Stimulated activated CD8-positive, alpha-beta memory T cell treated with anti-CD3 and anti-CD28 coated beads, Interleukin-12 subunit alpha, Interleukin-12 subunit beta, amount 100 ng/mL, for 24 hours (primary cell): Measurements from ENCODE around the gene CCDC85C.

Experiments
- DNase-seq: peaks from one replicate; pipeline ENCODE4 v3.0.0-alpha.2; 2020; ENCODE audit errors: extremely low read depth

CCDC85C gene

GRCh38 chr14:99589651-99590530, 14.1 kb downstream of the CCDC85C start:
- DNase-seq: no peak

- no peak for DNase-seq
These were observed 15.0 kb downstream of the CCDC85C start for GRCh38 chr14:99589031-99589441.

GRCh38 chr14:99587460-99588278, 16.3 kb downstream of the CCDC85C start:
- no peak for DNase-seq

- DNase-seq: no peak
These were observed 17.1 kb downstream of the CCDC85C start for GRCh38 chr14:99586761-99587459.

DNA sequence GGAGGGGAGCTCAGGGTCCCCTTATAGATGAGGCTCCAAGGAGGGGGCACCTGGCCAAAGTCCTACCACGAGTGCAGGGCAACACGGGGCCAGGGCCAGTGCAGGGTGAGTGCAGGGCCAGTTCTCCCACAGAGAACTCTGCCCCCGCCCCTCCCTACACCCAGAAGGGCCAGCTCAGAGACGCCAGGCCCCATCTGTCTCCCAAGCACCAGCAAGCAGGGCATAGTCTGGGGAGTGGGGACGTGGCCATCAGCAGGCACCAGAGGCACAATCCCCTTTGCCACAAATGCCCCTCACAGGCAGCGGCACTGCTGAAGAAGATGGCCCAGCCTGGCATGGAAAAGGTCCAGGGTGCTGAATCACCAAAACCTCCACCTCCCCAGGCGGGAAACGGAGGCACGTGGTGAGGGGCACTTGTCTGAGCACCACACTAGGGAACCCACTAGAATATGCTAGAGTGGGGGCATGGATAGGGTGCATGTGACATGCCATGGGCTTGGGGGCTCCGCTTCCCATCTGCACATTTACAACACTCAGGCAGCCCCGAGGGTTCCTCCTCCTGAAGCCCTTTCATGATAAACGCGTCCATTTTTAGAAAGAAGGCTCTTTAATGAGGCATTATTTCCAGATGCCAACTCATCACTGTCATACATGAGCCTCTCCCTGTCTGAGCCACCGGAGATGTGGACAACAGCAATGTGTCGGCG, 17.8 kb downstream of the CCDC85C start:
- no peak for DNase-seq

GRCh38 chr14:99584823-99585222, 19.2 kb downstream of the CCDC85C start:
- DNase-seq: no peak

DNA sequence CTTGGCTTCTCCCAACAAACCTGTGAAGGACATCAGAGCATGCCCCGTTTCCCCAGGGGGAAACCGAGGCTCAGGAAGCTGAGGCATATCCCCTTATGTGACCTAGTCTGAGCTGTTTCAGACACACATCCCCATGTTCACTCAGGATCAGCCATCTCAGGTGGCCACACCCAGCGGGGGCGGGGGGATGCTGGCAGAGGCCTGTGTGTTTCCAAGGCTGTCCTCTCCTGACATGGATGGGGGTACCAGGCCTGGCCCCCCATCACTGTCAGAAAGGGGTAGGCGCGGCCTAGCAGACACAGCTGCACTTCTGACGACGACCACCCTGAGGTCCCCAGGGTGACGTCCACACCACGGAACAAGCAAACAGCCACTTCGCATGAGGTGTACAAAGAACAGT, 22.1 kb downstream of the CCDC85C start:
- DNase-seq: no peak

DNA sequence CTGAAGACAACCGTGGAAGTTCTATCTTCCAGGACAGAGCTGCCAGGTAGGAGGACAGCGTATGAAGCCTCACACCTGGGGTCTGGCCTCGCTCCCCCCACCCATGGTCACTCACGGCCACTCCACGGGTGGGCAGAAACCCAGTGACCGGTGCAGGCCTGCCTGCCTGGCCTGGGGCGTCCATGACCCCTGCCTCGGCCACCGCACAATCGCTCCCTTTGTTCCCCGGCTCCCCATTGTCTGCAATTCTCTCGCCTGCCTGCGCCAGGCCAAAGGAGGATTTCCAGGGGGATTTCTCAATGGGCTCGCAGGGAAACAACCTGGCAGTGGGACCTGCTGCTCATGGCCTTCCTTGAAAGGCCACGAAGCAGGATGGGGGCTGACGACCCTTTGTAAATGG, 22.6 kb downstream of the CCDC85C start:
- DNase-seq: no peak

DNA sequence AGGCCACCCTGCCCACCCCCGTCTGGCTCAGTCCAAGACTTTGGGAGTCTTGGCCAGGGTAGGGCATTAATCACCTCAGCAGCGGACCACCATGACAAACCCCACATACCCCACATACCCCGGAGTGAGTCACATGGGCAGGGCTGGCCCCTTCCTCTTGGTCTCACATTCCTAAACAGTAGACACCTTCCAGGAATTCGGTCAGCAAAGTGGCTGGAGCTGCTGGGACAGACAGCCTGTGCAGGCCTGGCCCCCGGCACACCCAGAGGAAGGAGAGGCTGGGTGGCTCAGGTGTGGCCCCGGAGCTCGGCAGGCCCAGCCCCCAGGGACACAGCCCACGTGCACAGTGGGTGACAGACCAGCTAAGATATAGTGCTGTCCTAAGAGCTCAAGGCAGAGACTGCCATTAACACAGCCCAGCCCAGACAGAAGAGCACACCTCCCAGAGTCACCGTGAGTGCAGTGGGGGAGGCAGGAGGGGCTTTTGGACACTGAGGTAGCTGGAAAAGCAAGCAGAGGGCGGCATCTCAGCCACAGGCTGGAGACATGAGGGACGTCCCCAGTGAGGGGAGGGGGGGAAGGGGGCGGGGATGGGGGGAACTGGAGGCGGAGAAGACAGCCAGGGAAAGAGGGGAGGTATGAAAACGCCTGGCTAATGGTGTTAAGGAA, 24.0 kb downstream of the CCDC85C start:
- DNase-seq: no peak

- no peak for DNase-seq
These were observed 24.7 kb downstream of the CCDC85C start for GRCh38 chr14:99579120-99579836.

- no peak for DNase-seq
These were observed 25.4 kb downstream of the CCDC85C start for GRCh38 chr14:99578541-99579101.

- no peak for DNase-seq
These were observed 27.0 kb downstream of the CCDC85C start for GRCh38 chr14:99576761-99577705.

DNA sequence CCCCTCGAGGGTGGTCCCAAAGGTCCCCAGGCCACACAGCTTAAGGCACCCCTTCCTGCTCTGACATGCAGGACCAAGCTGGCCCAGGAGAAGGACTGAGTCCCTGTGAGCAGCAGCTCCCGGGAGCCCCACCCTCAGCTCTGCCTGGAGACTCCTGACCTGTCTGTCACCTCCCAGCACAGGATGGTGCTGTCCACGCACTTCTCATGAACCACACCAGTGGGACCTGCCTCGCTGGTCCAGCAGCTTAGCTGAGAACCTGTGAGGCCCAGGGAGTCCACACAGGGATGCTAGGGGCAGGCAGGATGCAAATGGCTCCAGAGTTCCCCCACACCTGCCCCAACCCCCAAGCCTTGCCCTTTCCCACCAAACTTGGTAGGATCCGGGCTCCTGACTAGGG, 27.7 kb downstream of the CCDC85C start:
- no peak for DNase-seq

DNA sequence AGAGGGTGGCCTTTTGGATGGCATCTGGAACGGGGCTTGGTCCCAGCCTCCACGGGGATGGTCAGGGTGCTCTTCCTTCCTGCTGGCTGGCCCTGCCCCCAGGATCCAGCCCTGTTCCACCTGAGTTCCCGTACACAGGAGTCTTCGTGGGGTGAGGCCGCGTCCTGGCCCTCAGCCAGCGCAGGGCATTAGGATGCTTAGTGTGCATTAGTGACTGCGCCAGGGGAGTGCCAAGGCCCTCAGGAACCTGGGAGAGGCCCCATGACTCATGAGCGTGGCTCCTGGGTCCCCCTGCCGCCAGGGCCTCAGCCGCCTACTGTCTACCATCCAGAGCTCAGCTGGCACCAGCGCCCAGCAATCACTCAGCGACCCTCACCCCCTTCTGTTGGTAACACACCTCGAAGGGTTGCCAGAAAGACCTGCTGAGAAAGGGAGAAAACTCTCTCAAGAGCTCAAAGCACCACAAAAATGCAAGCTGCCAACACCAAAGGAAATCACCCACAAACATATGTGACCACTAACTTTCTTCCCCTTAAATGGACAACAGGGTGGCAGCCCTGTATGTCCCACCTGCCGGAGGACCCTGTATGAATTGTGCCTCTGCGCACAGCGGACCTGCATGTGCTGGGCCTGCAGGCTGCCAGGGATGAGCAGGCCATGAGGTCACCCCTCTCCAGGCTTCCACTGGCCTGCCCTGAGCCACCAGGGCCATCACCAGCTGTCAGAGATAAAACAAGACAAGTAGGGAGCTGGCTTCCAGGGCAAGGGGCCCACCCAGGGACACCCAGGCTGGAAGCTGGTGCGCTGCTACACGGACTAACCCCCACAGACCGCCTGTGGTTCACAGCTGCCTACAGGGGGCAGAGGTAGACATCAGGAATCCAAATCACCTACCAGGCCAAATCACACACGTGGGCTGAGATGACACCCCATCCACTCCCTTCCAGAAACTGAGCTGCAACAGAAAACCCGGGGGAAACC, 28.7 kb downstream of the CCDC85C start:
- no peak for DNase-seq

DNA sequence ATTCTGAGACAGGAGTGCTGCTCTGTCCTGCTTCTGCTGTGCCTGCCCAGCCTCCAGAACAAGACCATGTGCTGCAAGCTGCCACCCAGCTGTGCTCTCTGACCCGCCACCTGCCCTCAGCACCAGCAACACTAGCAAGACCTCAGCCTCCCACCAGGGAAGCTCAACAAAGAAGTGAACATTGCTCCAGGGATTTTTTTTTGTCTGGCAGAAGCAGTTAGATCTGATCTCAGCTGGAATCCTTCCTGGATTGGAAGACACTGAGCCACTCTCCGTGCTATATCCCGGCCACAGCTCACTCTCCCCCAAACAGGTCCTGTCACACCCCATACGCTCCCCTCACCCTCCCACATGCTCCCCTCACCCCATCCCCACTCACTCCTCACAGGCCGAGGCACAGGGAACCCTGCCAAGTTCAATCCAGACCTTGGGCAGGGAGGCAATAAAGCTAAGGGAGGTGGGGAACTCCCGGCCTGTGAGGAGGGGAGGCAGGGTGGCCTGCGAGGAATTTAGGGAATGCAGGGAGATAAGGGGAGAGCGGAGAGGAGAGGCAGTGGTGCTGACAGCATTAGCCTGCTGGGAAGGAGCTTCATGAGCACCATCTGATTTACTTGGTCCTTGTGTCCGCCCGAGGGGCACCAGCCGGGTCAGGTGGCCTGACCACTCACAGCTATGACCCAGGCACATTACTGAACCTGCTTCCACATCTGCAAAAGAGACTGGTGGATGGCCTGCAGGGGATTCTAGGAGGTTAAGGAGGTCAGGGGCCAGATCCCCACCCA, 29.7 kb downstream of the CCDC85C start:
- DNase-seq: no peak

- DNase-seq: no peak
These were observed 30.4 kb downstream of the CCDC85C start for GRCh38 chr14:99573436-99574098.

DNA sequence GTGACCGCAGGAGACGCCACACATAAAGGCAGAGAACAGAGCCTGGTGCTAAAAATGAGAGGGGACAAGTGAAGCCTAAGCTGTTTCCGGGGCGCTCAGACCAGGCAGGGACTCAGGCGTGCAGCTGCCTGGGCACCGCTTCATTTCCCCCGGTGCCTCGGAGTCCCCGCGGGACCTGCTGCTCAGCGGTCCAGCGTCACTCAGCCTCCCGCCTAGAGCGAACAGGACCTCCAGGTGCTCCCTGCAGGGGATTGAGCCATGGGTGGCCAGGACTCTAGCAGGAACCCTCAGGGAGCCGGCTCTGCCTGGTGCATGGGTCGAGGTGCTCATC, 31.0 kb downstream of the CCDC85C start:
- DNase-seq: no peak
